IMR-90 (cell line): Measurements from ENCODE around the gene SDC1. TPM values are rescaled to one million over a fixed set of nuclear protein-coding genes. Genes with fewer than 3 reads are reported as not detected.

Source experiments
- ATAC-seq: fragments of 200-7000 bp; cut with Tn5 transposase; 2 replicates; pipeline ENCODE4 v1.9.1; 2020; ENCODE audit warnings: low read depth, mild to moderate bottlenecking, moderate library complexity
- BruUV-seq: library from RNA; stranded (reverse); fragments of 400-500 nt; replicated peaks from 2 replicates; lab custom pipeline; 2021; lab: Mats Ljungman, UMichigan
- CTCF ChIA-PET: fragments of 300-600 bp; formaldehyde crosslinking; extraction: SDS; loops from one replicate; lab custom pipeline; 2021; ENCODE audit warnings: antibody characterized with exemption; lab: Yijun Ruan, JAX
- POLR2A ChIA-PET: fragments of 300-600 bp; sonication (Branson Sonifier 250); formaldehyde crosslinking; loops from one replicate; lab custom pipeline; 2022; ENCODE audit warnings: antibody characterized with exemption; ENCODE audit not compliant: unreplicated experiment; lab: Charles Lee
- DNase-seq: peaks from one replicate; pipeline ENCODE4 v3.0.0; 2013
- H2AFZ ChIP-seq: replicated peaks from 2 replicates; pipeline ENCODE3; 2013; ENCODE audit warnings: low read length, mild to moderate bottlenecking; ENCODE audit not compliant: poor library complexity
- H2AK5ac ChIP-seq: 2 replicates; pipeline ENCODE4 v1.6.1; 2013; ENCODE audit warnings: low read depth, low read length, inconsistent platforms
- H2AK9ac ChIP-seq: replicated peaks from 2 replicates; pipeline ENCODE3; 2013; ENCODE audit warnings: mild to moderate bottlenecking, low read depth, low read length, moderate library complexity; ENCODE audit not compliant: poor library complexity
- H2BK120ac ChIP-seq: 2 replicates; pipeline ENCODE4 v1.6.1; 2013; ENCODE audit warnings: low read depth, low read length, inconsistent platforms
- H2BK15ac ChIP-seq: 3 replicates; pipeline ENCODE4 v1.6.1; 2013; ENCODE audit warnings: low read depth, low read length, inconsistent platforms
- H2BK20ac ChIP-seq: 2 replicates; pipeline ENCODE4 v1.6.1; 2013; ENCODE audit warnings: low read depth, mild to moderate bottlenecking, inconsistent platforms, low read length, moderate library complexity
- H2BK5ac ChIP-seq: 2 replicates; pipeline ENCODE4 v1.6.1; 2013; ENCODE audit warnings: mild to moderate bottlenecking, low read depth, low read length, inconsistent platforms; ENCODE audit not compliant: poor library complexity, severe bottlenecking
- H3K14ac ChIP-seq: replicated peaks from 2 replicates; pipeline ENCODE4 v1.6.1; 2013; ENCODE audit warnings: low read depth, low read length, inconsistent platforms
- H3K18ac ChIP-seq: 2 replicates; pipeline ENCODE4 v1.6.1; 2013; ENCODE audit warnings: low read depth, low read length, control low read depth
- H3K23ac ChIP-seq: 2 replicates; pipeline ENCODE4 v1.6.1; 2013; ENCODE audit warnings: low read depth, low read length, inconsistent platforms
- H3K27ac ChIP-seq: 2 replicates; pipeline ENCODE4 v1.5.1; 2013; ENCODE audit warnings: mild to moderate bottlenecking, control low read depth, low read length; ENCODE audit not compliant: insufficient read depth
- H3K27me3 ChIP-seq: 2 replicates; pipeline ENCODE4 v1.6.1; 2013; ENCODE audit warnings: low read length; ENCODE audit not compliant: control insufficient read depth, insufficient read depth
- H3K36me3 ChIP-seq: 2 replicates; pipeline ENCODE4 v1.6.1; 2013; ENCODE audit warnings: low read length, mixed read lengths; ENCODE audit not compliant: control insufficient read depth, insufficient read depth
- H3K4ac ChIP-seq: 2 replicates; pipeline ENCODE4 v1.6.1; 2013; ENCODE audit warnings: low read depth, low read length, inconsistent platforms
- H3K4me1 ChIP-seq: 2 replicates; pipeline ENCODE4 v1.6.1; 2013; ENCODE audit warnings: low read length, mixed read lengths; ENCODE audit not compliant: control insufficient read depth, insufficient read depth
- H3K4me2 ChIP-seq: 2 replicates; pipeline ENCODE4 v1.6.1; 2013; ENCODE audit warnings: low read depth, mild to moderate bottlenecking, control low read depth, low read length, moderate library complexity
- H3K4me3 ChIP-seq: 2 replicates; pipeline ENCODE4 v1.5.1; 2013; ENCODE audit warnings: low read depth, mild to moderate bottlenecking, control low read depth, low read length, moderate library complexity; ENCODE audit not compliant: insufficient read depth
- H3K56ac ChIP-seq: 2 replicates; pipeline ENCODE4 v1.6.1; 2013; ENCODE audit warnings: low read length, inconsistent platforms; ENCODE audit not compliant: insufficient read depth; ENCODE audit errors: extremely low read depth
- H3K79me1 ChIP-seq, 2 experiments: 2 replicates each; pipeline ENCODE4 v1.6.1; 2013; ENCODE audit warnings: low read length in 2 of 2, inconsistent platforms in 1 of 2, low read depth in 1 of 2
- H3K9ac ChIP-seq: 2 replicates; pipeline ENCODE4 v1.6.1; 2013; ENCODE audit warnings: low read depth, low read length, control low read depth
- H3K9me1 ChIP-seq: 2 replicates; pipeline ENCODE4 v1.6.1; 2013; ENCODE audit warnings: low read length, inconsistent platforms; ENCODE audit not compliant: insufficient read depth
- H3K9me3 ChIP-seq: 2 replicates; pipeline ENCODE4 v1.6.1; 2013; ENCODE audit warnings: low read length; ENCODE audit not compliant: control insufficient read depth, insufficient read depth
- H4K20me1 ChIP-seq: 2 replicates; pipeline ENCODE4 v1.6.1; 2013; ENCODE audit warnings: low read length, inconsistent platforms; ENCODE audit not compliant: insufficient read depth
- H4K5ac ChIP-seq: 2 replicates; pipeline ENCODE4 v1.6.1; 2013; ENCODE audit warnings: mild to moderate bottlenecking, low read depth, low read length, control low read depth
- H4K8ac ChIP-seq, 2 experiments: 2 replicates each; pipeline ENCODE4 v1.6.1; 2013; ENCODE audit warnings: low read depth in 2 of 2, low read length in 2 of 2, control low read depth in 1 of 2, inconsistent platforms in 1 of 2
- H4K91ac ChIP-seq: 2 replicates; pipeline ENCODE4 v1.6.1; 2013; ENCODE audit warnings: low read depth, low read length, inconsistent platforms; ENCODE audit not compliant: insufficient read depth
- FOS ChIP-seq: fragments of 150-350 bp; IDR thresholded peaks from 2 replicates; pipeline ENCODE4 v1.6.1; 2016; ENCODE audit warnings: low read depth, low read length
- MAZ ChIP-seq: IDR thresholded peaks from 2 replicates; pipeline ENCODE4 v1.6.1; 2012; ENCODE audit warnings: low read depth, mild to moderate bottlenecking, low read length, improper control_type of control experiment, moderate library complexity, borderline replicate concordance
- RCOR1 ChIP-seq: IDR thresholded peaks from 2 replicates; pipeline ENCODE4 v1.6.1; 2012; ENCODE audit warnings: mild to moderate bottlenecking, low read length, improper control_type of control experiment; ENCODE audit not compliant: insufficient replicate concordance
- USF2 ChIP-seq: fragments of 150-350 bp; IDR thresholded peaks from 2 replicates; pipeline ENCODE4 v1.6.1; 2017; ENCODE audit warnings: mild to moderate bottlenecking, antibody characterized with exemption, low read length, low read depth
- WGBS, 2 experiments: methylation state at CpG; one replicate each; pipeline versions ENCODE4 v1.1.5 to v1.1.7; 2013; ENCODE audit warnings: missing lambda C conversion rate in 2 of 2; ENCODE audit not compliant: insufficient read length in 1 of 2; ENCODE audit errors: extremely low coverage in 2 of 2; 5-methylcytosine and 5-hydroxymethylcytosine counted together
- dilution Hi-C: fragments of 300-500 bp; cut with HindIII; formaldehyde crosslinking; loops from one replicate; pipeline ENCODE4 v1.14.3; 2018; ENCODE audit warnings: low sequenced_read_pairs; ENCODE audit not compliant: unreplicated experiment
- in situ Hi-C: fragments of 300-500 bp; cut with MboI; formaldehyde crosslinking; loops from 3 replicates; pipeline ENCODE4 v1.14.3; 2019; ENCODE audit warnings: low sequenced_read_pairs, inconsistent platforms, mixed read lengths
- intact Hi-C: fragments of 100-400 bp; cut with micrococcal nuclease; formaldehyde crosslinking; loops from 2 replicates; pipeline ENCODE4 v1.10.0; 2022
- polyA plus RNA-seq, 3 experiments: library from polyadenylated mRNA; depleted of rRNA; stranded (reverse); fragments of >200 nt; gene quantifications; 2 replicates each; pipeline ENCODE4 v1.2.3, GENCODE V29; 2012; ENCODE audit warnings: low replicate concordance in 1 of 3
- total RNA-seq: library from RNA; depleted of rRNA; stranded (reverse); fragments of >200 nt; gene quantifications from 2 replicates; pipeline ENCODE4 v1.2.3, GENCODE V29; 2012

Gene SDC1
- total and polyA plus RNA-seq, 2 of the 4 experiments (the other 2 are of a cell fraction) = 22.0 to 28.3 TPM

- no peaks in the 10 kb centered on the region for H4K20me1 ChIP-seq
- no peak overlapping the region for H3K4me2 ChIP-seq
- H2AK9ac ChIP-seq = peak overlapping the region; percentile 1
- H2AFZ ChIP-seq = peak overlapping the region; percentile 68
- no peak overlapping the region for H3K4me3 ChIP-seq
- H3K36me3 ChIP-seq = no peaks in the 10 kb centered on the region
- H3K4ac ChIP-seq = peak overlapping the region; percentile 57
- no peak overlapping the region for H3K23ac ChIP-seq
- no peak overlapping the region for H3K56ac ChIP-seq
- in situ Hi-C loops = no loop called here
- H2BK5ac ChIP-seq = no peak overlapping the region
- H3K9me3 ChIP-seq = no peaks in the 10 kb centered on the region
- peak overlapping the region; percentile 63; the same call in 1 of the 2 replicates for H2BK120ac ChIP-seq
- peaks cover 21% of the 10 kb centered on the region for H3K4me1 ChIP-seq
- peak overlapping the region; percentile 66 to 69; a peak in 3 of 4 replicates for H4K8ac ChIP-seq
- ATAC-seq = no peak
- H3K9me1 ChIP-seq = peaks cover 35% of the 10 kb centered on the region
- TF ChIP-seq FOS = 0 out of 2 replicates have a peak, but pooled peaks have one; percentile 26
- peak; percentile 45; the same call in 1 of the 2 replicates for TF ChIP-seq MAZ
- peak; percentile 93 for TF ChIP-seq USF2
- TF ChIP-seq RCOR1 = no peak
- ChIA-PET CTCF (interaction anchor here (0.5 to 1.4 kb wide), 2 partner anchors 39 to 58 kb away, joined by 3 to 6 read pairs; no protein-coding TSS in a partner anchor), POLR2A (no interaction called here)
- no peaks in the 10 kb centered on the region for H3K27me3 ChIP-seq
- H3K27ac ChIP-seq = no peak overlapping the region
- H2BK20ac ChIP-seq = no peak overlapping the region
- dilution Hi-C loops = no loop called here
- H3K79me1 ChIP-seq = no peaks in the 10 kb centered on the region
- 90% methylated on average over 2 of the region's 13 CpGs; no CpG with 5 or more reads in 1 of the 2 experiments for WGBS, 2 experiments
- peak overlapping the region; percentile 72; the same call in 1 of the 2 replicates for H2AK5ac ChIP-seq
- intact Hi-C loops = no loop called here
- no TSS peak for BruUV-seq
- H4K5ac ChIP-seq = peak overlapping the region; percentile 36; the same call in 1 of the 2 replicates
- no peak overlapping the region for H3K9ac ChIP-seq
- peak overlapping the region; percentile 70 for H4K91ac ChIP-seq
- peak overlapping the region; percentile 44; the same call in 1 of the 3 replicates for H2BK15ac ChIP-seq
- DNase-seq = peak; percentile 73
- peak overlapping the region; percentile 55; the same call in 1 of the 2 replicates for H3K14ac ChIP-seq
- no peak overlapping the region for H3K18ac ChIP-seq
These were observed 38.7 kb downstream of the SDC1 start for GRCh38 chr2:20186078-20186854.
